ENCODE results near the gene JARID2.

- TF ChIP-seq, protein P1, sequence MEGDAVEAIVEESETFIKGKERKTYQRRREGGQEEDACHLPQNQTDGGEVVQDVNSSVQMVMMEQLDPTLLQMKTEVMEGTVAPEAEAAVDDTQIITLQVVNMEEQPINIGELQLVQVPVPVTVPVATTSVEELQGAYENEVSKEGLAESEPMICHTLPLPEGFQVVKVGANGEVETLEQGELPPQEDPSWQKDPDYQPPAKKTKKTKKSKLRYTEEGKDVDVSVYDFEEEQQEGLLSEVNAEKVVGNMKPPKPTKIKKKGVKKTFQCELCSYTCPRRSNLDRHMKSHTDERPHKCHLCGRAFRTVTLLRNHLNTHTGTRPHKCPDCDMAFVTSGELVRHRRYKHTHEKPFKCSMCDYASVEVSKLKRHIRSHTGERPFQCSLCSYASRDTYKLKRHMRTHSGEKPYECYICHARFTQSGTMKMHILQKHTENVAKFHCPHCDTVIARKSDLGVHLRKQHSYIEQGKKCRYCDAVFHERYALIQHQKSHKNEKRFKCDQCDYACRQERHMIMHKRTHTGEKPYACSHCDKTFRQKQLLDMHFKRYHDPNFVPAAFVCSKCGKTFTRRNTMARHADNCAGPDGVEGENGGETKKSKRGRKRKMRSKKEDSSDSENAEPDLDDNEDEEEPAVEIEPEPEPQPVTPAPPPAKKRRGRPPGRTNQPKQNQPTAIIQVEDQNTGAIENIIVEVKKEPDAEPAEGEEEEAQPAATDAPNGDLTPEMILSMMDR (IDR thresholded peaks at IDR 0.05; ENCODE audit: low read length) = no peak
- TF ChIP-seq EZH2 (optimal IDR thresholded peaks at IDR 0.05; ENCODE audit: low read depth, low read length) = no peak
Measured at GRCh38 chr6:15507221-15507620, 261.4 kb downstream of the JARID2 start.
